ENCODE measurements around the gene CRYGN. TPM values are rescaled to one million over a fixed set of nuclear protein-coding genes. Genes with fewer than 3 reads are reported as not detected.

CRYGN gene
- total RNA-seq, 6 donors from 2014 or later, result 0.43 to 0.61 TPM; not detected in 4

DNA sequence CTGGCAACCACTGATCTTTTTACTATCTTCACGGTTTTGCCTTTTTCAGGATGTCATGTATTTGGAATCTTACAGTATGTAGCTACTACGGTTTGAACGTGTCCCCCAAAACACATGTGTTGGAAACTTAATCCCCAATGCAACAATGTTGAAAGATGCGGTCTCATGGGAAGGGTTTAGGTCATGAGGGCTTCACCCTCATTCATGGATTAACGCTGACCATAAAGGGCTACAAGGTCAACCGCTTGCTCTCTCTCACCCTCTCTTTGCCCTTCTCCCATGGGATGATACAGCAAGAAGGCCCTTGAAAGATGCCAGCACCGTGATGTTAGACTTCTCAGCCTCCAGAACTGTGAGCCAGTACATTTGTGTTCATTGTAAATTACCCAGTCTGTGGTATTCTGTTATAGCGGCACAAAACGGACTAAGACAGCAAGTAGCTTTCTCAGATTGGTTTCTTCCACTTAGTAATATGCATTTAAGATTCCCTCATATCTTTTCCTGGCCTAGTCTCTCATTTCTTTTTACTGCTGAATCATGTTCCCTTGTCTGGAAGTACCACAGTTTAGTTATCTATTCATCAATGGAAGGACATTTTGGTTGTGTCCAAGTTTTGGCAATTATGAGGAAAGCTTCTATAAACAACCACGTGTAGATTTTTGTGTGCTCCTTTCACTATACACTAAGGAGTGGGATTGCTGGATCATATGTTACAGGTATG lies 3.0 kb upstream of the CRYGN start:
- TF ChIP-seq POLR2A (IDR thresholded peaks at IDR 0.05) (no peak), POLR2AphosphoS5 (IDR thresholded peaks at IDR 0.05) (no peak), EP300 (IDR thresholded peaks at IDR 0.05) (no peak)
- TF ChIP-seq, protein P1, sequence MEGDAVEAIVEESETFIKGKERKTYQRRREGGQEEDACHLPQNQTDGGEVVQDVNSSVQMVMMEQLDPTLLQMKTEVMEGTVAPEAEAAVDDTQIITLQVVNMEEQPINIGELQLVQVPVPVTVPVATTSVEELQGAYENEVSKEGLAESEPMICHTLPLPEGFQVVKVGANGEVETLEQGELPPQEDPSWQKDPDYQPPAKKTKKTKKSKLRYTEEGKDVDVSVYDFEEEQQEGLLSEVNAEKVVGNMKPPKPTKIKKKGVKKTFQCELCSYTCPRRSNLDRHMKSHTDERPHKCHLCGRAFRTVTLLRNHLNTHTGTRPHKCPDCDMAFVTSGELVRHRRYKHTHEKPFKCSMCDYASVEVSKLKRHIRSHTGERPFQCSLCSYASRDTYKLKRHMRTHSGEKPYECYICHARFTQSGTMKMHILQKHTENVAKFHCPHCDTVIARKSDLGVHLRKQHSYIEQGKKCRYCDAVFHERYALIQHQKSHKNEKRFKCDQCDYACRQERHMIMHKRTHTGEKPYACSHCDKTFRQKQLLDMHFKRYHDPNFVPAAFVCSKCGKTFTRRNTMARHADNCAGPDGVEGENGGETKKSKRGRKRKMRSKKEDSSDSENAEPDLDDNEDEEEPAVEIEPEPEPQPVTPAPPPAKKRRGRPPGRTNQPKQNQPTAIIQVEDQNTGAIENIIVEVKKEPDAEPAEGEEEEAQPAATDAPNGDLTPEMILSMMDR (IDR thresholded peaks at IDR 0.05), result no peak
- Histone ChIP-seq H3K36me3 (no peaks in the 10 kb centered on the region), H3K27me3 (peaks cover 0 to 4% (median 0%) of the 10 kb centered on the region in 4 donors), H3K9me3 (no peaks in the 10 kb centered on the region), H3K27ac (no peak overlapping the region), H3K4me3 (no peak overlapping the region), H3K4me1 (peaks cover 16 to 25% (median 20%) of the 10 kb centered on the region in 4 donors)
- no peak for ATAC-seq (ENCODE audit: low FRiP score in 2 of 2)
- WGBS, 2 donors, result 81 to 83% methylated on average over 10 of the region's 10 CpGs
- DNase-seq, result no peak

DNA sequence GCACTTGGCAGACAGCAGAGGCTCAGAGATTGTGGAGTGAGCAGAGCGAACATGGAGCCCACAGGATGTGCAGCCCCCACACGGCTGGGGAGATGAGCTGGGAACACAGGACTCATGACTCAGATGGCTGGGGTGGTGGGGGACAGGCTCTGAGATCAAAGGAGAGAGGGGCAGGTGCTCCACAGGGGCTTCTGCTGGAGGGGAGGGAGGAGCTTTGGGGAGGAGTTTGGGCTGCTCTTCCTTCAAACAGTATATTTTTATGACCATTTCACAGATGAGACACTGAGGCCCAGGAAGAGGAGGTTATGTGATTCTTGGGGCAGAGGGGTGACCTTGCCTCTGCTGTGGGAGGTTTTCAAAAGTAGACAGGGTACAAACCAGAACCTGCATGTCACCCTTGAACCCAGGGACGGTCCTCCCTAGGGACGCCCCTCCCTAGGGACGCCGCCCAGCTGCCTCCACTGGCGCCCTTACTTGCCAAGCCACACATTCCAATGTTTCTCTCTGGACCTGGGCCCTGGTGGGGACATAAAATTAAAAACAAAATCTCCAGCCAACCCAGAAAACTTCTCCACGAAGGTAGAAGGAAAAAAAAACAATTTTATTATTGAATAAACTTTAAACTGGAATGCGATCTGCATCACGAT lies 981 bp upstream of the CRYGN start:
- no peak overlapping the region for H3K4me3 ChIP-seq
- no peaks in the 10 kb centered on the region for H3K9me3 ChIP-seq
- peaks cover 0 to 4% (median 0%) of the 10 kb centered on the region in 4 donors for H3K27me3 ChIP-seq
- no peak for TF ChIP-seq POLR2A (IDR thresholded peaks at IDR 0.05)
- TF ChIP-seq, protein P1 (IDR thresholded peaks at IDR 0.05), result no peak
- TF ChIP-seq POLR2AphosphoS5 (IDR thresholded peaks at IDR 0.05), result no peak
- TF ChIP-seq EP300 (IDR thresholded peaks at IDR 0.05), result no peak
- H3K4me1 ChIP-seq, result peaks cover 14 to 22% (median 18%) of the 10 kb centered on the region in 4 donors
- ATAC-seq (ENCODE audit: low FRiP score in 2 of 2) (no peak), DNase-seq (peak in 1 of 2 donors; percentile 56)
- no peaks in the 10 kb centered on the region for H3K36me3 ChIP-seq
- 54 to 58% methylated on average over 10 of the region's 10 CpGs for WGBS, 2 donors
- H3K27ac ChIP-seq, result peak overlapping the region in 2 of 4 donors; percentile 21 to 40

DNA sequence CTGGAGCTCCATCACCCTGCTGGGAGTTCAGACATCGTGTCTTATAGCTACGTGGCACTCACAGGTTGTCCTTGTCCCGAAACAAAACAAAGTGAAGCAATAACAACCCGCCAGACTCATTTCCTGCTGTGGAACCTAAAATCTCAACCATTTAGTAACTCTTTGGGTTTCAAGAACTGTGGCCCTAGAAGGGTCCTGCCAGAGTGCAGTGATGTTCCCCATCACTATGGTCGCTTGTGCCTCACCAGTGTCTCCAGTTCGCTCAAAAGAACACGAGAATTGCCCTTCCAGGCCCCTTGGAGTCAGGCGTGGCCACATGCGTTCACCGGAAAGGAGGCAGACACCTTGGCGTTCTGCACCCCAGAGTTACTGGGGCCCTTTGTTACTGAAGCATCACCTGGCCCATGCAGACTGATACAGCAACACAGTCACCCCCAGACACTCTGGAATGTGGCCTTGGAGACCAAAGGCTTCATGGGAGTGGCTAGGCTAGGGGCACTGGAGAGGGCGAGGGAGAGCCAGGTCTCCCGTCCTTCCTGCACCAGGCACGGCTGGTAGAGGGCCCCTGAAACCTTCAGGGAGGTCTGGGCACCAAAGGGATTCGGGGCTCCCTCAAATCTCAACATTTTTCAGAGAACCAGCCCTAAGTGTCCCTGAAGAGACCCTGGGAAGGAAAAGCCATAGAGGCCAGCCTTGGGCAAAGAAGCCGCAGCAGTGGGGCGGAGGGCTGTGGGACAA lies 908 bp downstream of the CRYGN start:
- ATAC-seq (ENCODE audit: low FRiP score in 2 of 2), result no peak
- 77 to 85% methylated on average over 14 to 17 of the region's 17 CpGs for WGBS, 2 donors
- Histone ChIP-seq H3K4me3 (no peak overlapping the region), H3K27me3 (peaks cover 0 to 4% (median 0%) of the 10 kb centered on the region in 4 donors), H3K4me1 (peaks cover 14 to 22% (median 18%) of the 10 kb centered on the region in 4 donors), H3K27ac (no peak overlapping the region), H3K36me3 (no peaks in the 10 kb centered on the region), H3K9me3 (no peaks in the 10 kb centered on the region)
- no peak for DNase-seq
- no peak for TF ChIP-seq EP300 (IDR thresholded peaks at IDR 0.05)
- no peak for TF ChIP-seq POLR2A (IDR thresholded peaks at IDR 0.05)
- TF ChIP-seq POLR2AphosphoS5 (IDR thresholded peaks at IDR 0.05), result no peak
- TF ChIP-seq, protein P1 (IDR thresholded peaks at IDR 0.05), result no peak

DNA sequence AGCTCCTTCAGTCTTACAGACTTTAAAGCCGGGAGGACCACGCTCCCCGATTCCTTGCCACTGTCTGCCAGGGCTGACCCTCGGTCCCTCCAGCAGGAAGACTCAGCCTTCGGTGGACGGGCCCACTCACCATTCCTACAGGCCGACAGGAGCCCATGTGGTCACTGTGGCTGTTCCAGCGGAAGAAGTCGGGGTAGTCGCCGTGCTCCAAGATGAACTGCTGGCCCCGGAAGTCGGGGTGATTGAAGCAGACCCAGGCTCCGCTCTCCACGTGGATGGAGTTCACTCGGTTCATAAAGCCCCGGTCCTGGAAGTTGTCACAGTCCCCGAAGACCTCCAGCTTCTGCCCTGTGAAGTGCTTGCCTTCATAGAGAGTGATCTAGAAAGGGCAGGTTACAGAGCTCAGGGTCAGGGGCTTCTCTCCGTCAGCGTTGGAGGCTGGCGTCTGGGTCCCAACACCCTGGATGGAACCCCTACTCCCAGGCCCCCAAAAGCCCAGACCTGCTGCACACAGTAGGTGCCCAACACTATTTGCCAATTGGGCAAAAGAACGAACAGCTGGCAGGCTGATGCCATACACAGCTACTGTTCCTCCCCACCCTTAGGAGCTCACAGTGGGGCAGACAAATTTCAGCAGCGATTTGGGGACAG lies 1.9 kb downstream of the CRYGN start:
- Histone ChIP-seq H3K9me3 (no peaks in the 10 kb centered on the region), H3K36me3 (no peaks in the 10 kb centered on the region), H3K4me3 (no peak overlapping the region), H3K27me3 (peaks cover 0 to 4% (median 0%) of the 10 kb centered on the region in 4 donors), H3K27ac (peak overlapping the region in 1 of 4 donors; percentile 10), H3K4me1 (peaks cover 14 to 22% (median 18%) of the 10 kb centered on the region in 4 donors)
- no peak for ATAC-seq (ENCODE audit: low FRiP score in 2 of 2)
- WGBS, 2 donors, result 91 to 94% methylated on average over 23 of the region's 23 CpGs
- no peak for TF ChIP-seq POLR2A (IDR thresholded peaks at IDR 0.05)
- no peak for TF ChIP-seq EP300 (IDR thresholded peaks at IDR 0.05)
- no peak for TF ChIP-seq POLR2AphosphoS5 (IDR thresholded peaks at IDR 0.05)
- TF ChIP-seq, protein P1 (IDR thresholded peaks at IDR 0.05), result no peak
- DNase-seq, result peak in 1 of 2 donors; percentile 26
